SU-DHL-6 (cell line): Measurements from ENCODE around the gene TBC1D16.

Source experiments
- CTCF ChIP-seq: fragments of 200-600 bp; sonication (generic); IDR thresholded peaks from one replicate; pipeline ENCODE4 v1.5.1; 2017; ENCODE audit warnings: antibody characterized with exemption, mild to moderate bottlenecking, low read length, moderate library complexity; ENCODE audit not compliant: insufficient read depth, poor library complexity, severe bottlenecking
- EZH2phosphoT487 ChIP-seq: fragments of 200-600 bp; sonication (generic), shearing (Covaris generic); conservative IDR thresholded peaks from 2 replicates; pipeline ENCODE4 v1.6.1; 2018; ENCODE audit warnings: mild to moderate bottlenecking, antibody characterized with exemption, low read length, moderate library complexity, mixed read lengths

- TF ChIP-seq CTCF = no peak
- TF ChIP-seq EZH2phosphoT487 = no peak
Observed at GRCh38 chr17:79939094-79939435, 96.6 kb downstream of the TBC1D16 start.
